Measurements from ENCODE around the gene DMD. TPM values are rescaled to one million over a fixed set of nuclear protein-coding genes. Genes with fewer than 3 reads are reported as not detected.

DMD gene
- total RNA-seq, 2 donors from 2014 or later = 19.6 to 24.9 TPM

DNA sequence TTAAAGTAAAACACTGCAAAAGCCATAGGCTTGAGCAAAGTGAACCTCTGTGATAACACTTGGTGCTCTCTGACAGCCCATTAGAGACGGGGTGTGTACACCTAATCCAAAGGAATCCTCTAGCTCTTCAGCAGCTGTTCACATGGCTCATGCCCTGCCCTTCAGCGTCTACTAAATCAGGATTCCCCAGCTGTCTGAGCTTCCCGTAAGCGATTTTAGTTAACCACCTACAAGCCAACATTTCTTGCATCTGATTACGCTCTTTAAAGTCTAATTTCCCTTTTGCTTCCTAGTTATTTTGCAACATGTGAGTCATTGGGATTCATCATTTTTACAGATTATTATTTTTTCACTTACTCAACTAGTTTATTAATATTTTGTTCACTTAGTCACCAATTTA lies 6.5 kb downstream of the DMD start:
- WGBS, 2 experiments (ENCODE audit: insufficient coverage in 1 of 2, insufficient read length in 1 of 2) = 91% methylated on average over 5 of the region's 5 CpGs; no CpG with 5 or more reads in 1 of the 2 experiments
- no peak overlapping the region for H3K27ac ChIP-seq (ENCODE audit: low read depth, low read length)
- H3K4me1 ChIP-seq (ENCODE audit: control insufficient read depth, insufficient read depth, low read length) = no peaks in the 10 kb centered on the region

DNA sequence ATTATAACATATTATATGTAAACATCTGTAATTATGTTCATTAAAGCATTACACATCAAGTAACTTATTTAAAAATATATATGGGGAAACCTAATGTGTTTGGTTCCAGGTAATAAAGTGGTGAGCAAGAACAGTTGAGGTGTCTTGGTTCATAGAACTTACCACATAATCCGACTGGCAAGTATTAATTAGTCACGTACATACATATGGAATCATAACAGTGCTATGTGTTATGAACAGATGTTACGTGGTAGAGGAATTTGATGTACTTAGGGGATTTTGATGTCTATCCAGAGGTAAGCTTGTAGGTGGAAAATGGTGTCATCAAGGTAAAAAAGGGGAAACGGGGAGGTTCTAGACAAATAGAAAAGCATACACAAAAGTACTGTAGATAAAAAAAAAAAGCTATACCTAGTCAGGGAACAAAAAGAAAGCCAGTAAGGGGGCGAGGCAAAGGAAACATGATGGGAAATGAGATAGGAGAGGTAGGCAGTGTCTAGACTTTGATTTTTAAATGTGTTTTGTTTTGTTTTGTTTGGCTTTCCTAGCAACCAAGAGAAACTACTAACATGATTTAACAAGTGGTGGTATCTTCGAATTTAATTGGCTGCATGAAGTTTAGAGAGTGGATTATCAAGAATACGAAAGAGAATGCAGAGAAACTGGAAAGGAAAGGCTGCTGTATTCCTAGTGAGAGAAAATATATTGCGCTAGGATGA lies 12.6 kb downstream of the DMD start:
- H3K27ac Mint-ChIP-seq = no peak overlapping the region
- peaks cover 11% of the 10 kb centered on the region for H3K9me3 Mint-ChIP-seq
- Histone ChIP-seq H3K27me3 (ENCODE audit: control insufficient read depth, insufficient read depth, low read length, poor library complexity, severe bottlenecking) (no peaks in the 10 kb centered on the region), H3K4me3 (ENCODE audit: low read length) (no peak overlapping the region), H3K36me3 (ENCODE audit: control insufficient read depth, insufficient read depth, low read length) (no peaks in the 10 kb centered on the region), H3K9ac (ENCODE audit: extremely low read depth, low read length, poor library complexity, severe bottlenecking) (no peak overlapping the region), H3K27ac (ENCODE audit: low read depth, low read length) (no peak overlapping the region), H3K4me1 (ENCODE audit: control insufficient read depth, insufficient read depth, low read length) (no peaks in the 10 kb centered on the region), H3K9me3 (ENCODE audit: control insufficient read depth, low read length) (no peaks in the 10 kb centered on the region)
- H3K27me3 Mint-ChIP-seq (ENCODE audit: insufficient read depth) = no peaks in the 10 kb centered on the region
- DNase-seq = no peak
- 89 to 100% methylated on average over 2 to 7 of the region's 8 CpGs for WGBS, 2 experiments (ENCODE audit: insufficient coverage in 1 of 2, insufficient read length in 1 of 2)
- no peak overlapping the region for H3K4me3 Mint-ChIP-seq
- TF ChIP-seq, protein P1, sequence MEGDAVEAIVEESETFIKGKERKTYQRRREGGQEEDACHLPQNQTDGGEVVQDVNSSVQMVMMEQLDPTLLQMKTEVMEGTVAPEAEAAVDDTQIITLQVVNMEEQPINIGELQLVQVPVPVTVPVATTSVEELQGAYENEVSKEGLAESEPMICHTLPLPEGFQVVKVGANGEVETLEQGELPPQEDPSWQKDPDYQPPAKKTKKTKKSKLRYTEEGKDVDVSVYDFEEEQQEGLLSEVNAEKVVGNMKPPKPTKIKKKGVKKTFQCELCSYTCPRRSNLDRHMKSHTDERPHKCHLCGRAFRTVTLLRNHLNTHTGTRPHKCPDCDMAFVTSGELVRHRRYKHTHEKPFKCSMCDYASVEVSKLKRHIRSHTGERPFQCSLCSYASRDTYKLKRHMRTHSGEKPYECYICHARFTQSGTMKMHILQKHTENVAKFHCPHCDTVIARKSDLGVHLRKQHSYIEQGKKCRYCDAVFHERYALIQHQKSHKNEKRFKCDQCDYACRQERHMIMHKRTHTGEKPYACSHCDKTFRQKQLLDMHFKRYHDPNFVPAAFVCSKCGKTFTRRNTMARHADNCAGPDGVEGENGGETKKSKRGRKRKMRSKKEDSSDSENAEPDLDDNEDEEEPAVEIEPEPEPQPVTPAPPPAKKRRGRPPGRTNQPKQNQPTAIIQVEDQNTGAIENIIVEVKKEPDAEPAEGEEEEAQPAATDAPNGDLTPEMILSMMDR (conservative IDR thresholded peaks at IDR 0.05) = no peak
- H3K4me1 Mint-ChIP-seq = no peaks in the 10 kb centered on the region
- H3K36me3 Mint-ChIP-seq (ENCODE audit: low read depth) = no peaks in the 10 kb centered on the region

More for the DNA sequence above, 6.5 kb downstream of the DMD start:
- no peak overlapping the region for H3K9ac ChIP-seq (ENCODE audit: extremely low read depth, low read length, poor library complexity, severe bottlenecking)
- Mint-ChIP-seq H3K4me1 (peaks cover 5% of the 10 kb centered on the region), H3K27ac (no peak overlapping the region), H3K4me3 (no peak overlapping the region), H3K27me3 (ENCODE audit: insufficient read depth) (no peaks in the 10 kb centered on the region), H3K9me3 (no peaks in the 10 kb centered on the region), H3K36me3 (ENCODE audit: low read depth) (no peaks in the 10 kb centered on the region)
- H3K27me3 ChIP-seq (ENCODE audit: control insufficient read depth, insufficient read depth, low read length, poor library complexity, severe bottlenecking) = no peaks in the 10 kb centered on the region
- DNase-seq = no peak
- no peaks in the 10 kb centered on the region for H3K36me3 ChIP-seq (ENCODE audit: control insufficient read depth, insufficient read depth, low read length)
- TF ChIP-seq, protein P1 (conservative IDR thresholded peaks at IDR 0.05) = no peak
- no peaks in the 10 kb centered on the region for H3K9me3 ChIP-seq (ENCODE audit: control insufficient read depth, low read length)
- H3K4me3 ChIP-seq (ENCODE audit: low read length) = no peak overlapping the region

DNA sequence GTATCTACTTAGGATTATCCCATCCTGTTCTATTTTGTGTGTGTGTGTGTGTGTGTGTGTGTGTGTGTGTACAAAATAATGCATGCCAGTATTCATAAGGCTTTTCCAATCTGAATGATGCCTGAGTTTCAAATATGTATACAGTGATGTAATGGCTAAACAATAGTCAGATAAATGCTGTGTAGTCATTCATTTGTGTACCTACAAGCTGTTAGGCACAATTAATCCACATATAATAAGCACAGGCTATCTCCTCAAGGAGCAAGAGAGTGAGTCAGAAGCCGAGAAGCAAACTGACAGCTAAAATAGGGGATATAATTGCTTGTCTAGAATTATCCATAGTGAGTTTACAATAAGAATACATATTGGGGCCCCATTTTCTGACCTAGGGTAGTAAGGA lies 15.7 kb downstream of the DMD start:
- Mint-ChIP-seq H3K27me3 (ENCODE audit: insufficient read depth) (no peaks in the 10 kb centered on the region), H3K27ac (no peak overlapping the region), H3K9me3 (peaks cover 11% of the 10 kb centered on the region), H3K36me3 (ENCODE audit: low read depth) (no peaks in the 10 kb centered on the region), H3K4me3 (no peak overlapping the region), H3K4me1 (peaks cover 9% of the 10 kb centered on the region)
- no peaks in the 10 kb centered on the region for H3K4me1 ChIP-seq (ENCODE audit: control insufficient read depth, insufficient read depth, low read length)
- no peak overlapping the region for H3K4me3 ChIP-seq (ENCODE audit: low read length)
- H3K9ac ChIP-seq (ENCODE audit: extremely low read depth, low read length, poor library complexity, severe bottlenecking) = no peak overlapping the region
- H3K27ac ChIP-seq (ENCODE audit: low read depth, low read length) = no peak overlapping the region
- H3K27me3 ChIP-seq (ENCODE audit: control insufficient read depth, insufficient read depth, low read length, poor library complexity, severe bottlenecking) = no peaks in the 10 kb centered on the region
- no peaks in the 10 kb centered on the region for H3K36me3 ChIP-seq (ENCODE audit: control insufficient read depth, insufficient read depth, low read length)
- DNase-seq = no peak
- TF ChIP-seq, protein P1 (conservative IDR thresholded peaks at IDR 0.05) = no peak
- no CpG with 5 or more reads among the region's 1 CpG for WGBS, 2 experiments (ENCODE audit: insufficient coverage in 1 of 2, insufficient read length in 1 of 2)
- no peaks in the 10 kb centered on the region for H3K9me3 ChIP-seq (ENCODE audit: control insufficient read depth, low read length)
